GM19397 (cell line): ENCODE results near the gene OR10P1.
"Not testable (repeated sequence)": the region's sequence is repeated elsewhere in the genome, so short reads cannot be mapped to it uniquely, and the experiment has no call there.

ENCODE experiments used
- ATAC-seq: cut with Tn5 transposase; IDR thresholded peaks from one replicate; pipeline ENCODE4 v1.9.1; 2021; ENCODE audit warnings: mild to moderate bottlenecking, moderate library complexity; ENCODE audit not compliant: unreplicated experiment

Gene OR10P1

DNA sequence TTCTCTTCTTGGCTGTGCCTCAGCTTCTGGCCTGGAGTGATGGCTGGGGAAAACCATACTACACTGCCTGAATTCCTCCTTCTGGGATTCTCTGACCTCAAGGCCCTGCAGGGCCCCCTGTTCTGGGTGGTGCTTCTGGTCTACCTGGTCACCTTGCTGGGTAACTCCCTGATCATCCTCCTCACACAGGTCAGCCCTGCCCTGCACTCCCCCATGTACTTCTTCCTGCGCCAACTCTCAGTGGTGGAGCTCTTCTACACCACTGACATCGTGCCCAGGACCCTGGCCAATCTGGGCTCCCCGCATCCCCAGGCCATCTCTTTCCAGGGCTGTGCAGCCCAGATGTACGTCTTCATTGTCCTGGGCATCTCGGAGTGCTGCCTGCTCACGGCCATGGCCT, at the start of gene OR10P1:
OR10P1 (plus strand) TSS at position 40 of the 400 bp plus-strand sequence; CDS start at position 40, 0 bp downstream.
- no peak for ATAC-seq

- not testable (repeated sequence) for ATAC-seq
Measured at GRCh38 chr12:55590152-55590551, 46.5 kb upstream of the OR10P1 start.

- no peak for ATAC-seq
Measured at GRCh38 chr12:55607821-55608594, 28.7 kb upstream of the OR10P1 start.

DNA sequence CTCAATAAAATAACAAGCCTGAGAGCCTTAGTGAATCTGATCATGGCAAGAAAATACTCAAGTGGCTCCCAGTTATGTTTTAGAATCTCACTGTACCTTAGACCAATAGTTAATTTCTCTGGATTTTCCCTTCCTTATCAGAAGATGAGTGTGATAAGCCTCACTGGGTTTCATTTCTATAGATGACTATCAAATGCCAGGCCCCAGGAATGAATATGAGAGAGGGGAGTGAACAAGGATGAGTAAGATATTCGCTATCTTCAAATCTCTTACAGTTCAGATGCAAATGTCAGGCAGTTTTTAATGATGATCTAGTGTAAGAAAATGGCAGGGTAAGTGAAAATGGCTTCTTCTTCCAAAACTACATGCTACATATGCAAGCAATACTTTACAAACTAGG, 26.1 kb upstream of the OR10P1 start:
- ATAC-seq: no peak

DNA sequence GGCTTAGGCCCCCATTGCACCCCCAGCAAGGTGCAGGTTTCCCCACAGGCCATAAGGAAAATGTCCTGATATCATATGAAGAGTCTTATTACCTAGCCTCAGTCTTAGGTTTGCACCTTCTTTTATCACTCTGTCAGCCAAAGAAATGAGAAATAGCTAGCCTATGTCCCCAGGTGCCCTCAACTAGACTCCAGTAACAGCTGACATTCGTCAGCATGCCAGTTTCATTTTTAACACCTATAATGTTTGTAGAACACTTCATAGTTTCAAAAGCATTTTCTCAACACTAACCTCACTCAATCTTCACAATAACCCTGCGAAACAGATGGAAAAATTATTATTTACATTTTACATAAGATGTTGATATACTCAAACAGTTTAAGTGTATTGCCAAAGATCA, 24.0 kb upstream of the OR10P1 start:
- no peak for ATAC-seq

DNA sequence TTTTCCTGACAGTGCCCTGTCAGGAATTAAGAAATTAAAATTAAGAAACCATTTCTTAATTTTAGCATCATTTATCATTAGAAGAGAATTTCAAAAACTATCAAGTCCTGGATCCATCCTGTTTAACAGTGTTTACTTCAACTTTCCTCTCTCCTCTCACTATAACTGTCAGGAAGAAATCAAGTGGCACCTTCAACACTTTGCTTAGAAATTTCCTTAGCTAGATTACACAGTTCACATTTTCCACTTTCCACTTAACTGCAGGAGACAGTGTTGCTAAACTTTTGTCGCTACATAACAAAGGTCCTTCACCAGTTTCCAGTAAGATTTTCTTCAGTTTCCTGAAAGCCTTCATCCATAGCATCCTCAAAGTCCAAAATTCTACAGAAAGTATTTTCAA, 21.9 kb upstream of the OR10P1 start:
- no peak for ATAC-seq

- ATAC-seq: peak; percentile 74
Measured at GRCh38 chr12:55619354-55620138, 17.1 kb upstream of the OR10P1 start.

- ATAC-seq: peak; percentile 53
Measured at GRCh38 chr12:55624056-55624455, 12.6 kb upstream of the OR10P1 start.

GRCh38 chr12:55626154-55626553, 10.5 kb upstream of the OR10P1 start:
- no peak for ATAC-seq

GRCh38 chr12:55629058-55629841, 7.4 kb upstream of the OR10P1 start:
- no peak for ATAC-seq

DNA sequence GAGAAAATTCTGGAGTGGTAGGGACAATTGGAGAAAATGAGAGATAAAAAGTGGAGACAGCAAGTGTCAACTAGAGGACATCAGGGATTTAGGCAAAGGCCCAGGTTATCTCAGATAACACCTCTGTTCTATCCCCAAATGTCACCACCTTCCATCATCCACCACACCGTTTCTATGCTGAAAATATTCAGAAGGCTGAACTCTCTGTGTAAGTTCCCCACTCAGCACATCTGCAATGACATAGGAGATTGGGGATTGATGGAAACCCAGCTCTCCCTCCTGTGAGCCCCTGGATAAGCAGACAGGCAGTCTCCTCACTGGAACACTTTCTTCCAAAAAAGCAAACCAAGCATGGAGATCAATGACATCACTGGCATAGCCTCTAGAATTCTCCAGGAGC, 5.6 kb upstream of the OR10P1 start:
- no peak for ATAC-seq

GRCh38 chr12:55631733-55632132, 5.0 kb upstream of the OR10P1 start:
- ATAC-seq: no peak

- ATAC-seq: no peak
Measured at GRCh38 chr12:55633151-55633550, 3.5 kb upstream of the OR10P1 start.

- no peak for ATAC-seq
Measured at GRCh38 chr12:55636116-55636655, 506 bp upstream of the OR10P1 start.

DNA sequence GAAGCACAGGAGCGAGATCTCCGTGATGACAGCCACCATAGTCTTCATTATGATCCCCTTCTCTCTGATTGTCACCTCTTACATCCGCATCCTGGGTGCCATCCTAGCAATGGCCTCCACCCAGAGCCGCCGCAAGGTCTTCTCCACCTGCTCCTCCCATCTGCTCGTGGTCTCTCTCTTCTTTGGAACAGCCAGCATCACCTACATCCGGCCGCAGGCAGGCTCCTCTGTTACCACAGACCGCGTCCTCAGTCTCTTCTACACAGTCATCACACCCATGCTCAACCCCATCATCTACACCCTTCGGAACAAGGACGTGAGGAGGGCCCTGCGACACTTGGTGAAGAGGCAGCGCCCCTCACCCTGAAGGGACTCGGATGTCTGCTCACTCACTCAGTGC, 775 bp downstream of the OR10P1 start:
- no peak for ATAC-seq

DNA sequence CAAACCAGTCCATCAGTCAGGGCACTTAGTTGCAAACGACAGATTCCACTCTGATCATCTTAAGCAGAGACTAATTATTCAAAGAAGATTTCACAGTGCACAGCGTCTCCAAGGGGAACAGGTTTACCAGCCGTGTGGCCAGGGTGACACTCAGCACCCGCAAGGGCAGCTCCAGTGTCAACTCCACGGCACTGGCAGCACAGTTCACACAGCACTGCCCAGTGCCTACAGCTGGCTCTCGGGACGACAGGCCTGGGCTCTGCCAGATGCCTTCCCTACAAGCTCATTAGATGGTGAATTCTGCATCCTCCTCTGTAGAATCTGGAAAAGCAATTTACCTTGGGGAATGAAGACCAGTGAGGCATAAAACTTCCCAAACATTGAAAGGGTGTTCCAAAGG, 4.9 kb downstream of the OR10P1 start:
- ATAC-seq: no peak

DNA sequence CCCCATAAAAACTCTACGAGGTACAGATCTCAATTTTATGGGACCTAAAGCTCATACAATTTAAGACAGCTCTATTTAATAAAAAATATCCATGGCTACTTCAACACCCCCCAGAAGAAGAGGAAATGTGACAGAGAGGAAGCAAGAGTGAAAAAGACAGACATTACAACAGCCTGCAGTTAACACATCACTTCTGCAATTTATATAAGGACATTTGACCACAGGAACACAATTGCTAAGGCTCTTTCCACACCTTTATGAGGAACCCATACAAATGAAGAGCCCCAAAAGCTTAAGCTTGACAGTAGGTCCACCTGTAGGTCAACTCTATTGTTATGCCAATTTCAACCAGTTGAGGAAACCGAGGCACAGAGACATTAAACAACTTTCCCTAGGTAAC, 5.6 kb downstream of the OR10P1 start:
- ATAC-seq: no peak

DNA sequence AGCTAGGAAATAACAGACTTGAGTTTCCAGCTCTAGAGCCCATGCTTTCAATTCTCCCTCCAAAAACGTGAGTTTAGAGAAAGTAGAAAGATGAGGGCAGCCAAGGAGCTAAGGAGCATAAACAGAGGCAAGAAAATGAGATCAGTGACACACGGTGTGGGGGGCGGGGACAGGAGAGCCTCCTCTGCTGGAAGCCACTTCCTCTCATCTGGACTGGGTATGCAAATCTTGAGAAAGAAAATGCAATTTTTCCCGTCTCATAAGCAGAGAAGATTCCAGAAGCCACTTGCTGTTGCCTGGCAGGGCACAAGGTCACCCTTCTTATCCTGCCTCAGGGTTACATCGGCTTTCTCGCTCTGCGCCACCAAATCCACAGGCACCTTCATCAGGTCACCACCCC, 6.0 kb downstream of the OR10P1 start:
- ATAC-seq: no peak

DNA sequence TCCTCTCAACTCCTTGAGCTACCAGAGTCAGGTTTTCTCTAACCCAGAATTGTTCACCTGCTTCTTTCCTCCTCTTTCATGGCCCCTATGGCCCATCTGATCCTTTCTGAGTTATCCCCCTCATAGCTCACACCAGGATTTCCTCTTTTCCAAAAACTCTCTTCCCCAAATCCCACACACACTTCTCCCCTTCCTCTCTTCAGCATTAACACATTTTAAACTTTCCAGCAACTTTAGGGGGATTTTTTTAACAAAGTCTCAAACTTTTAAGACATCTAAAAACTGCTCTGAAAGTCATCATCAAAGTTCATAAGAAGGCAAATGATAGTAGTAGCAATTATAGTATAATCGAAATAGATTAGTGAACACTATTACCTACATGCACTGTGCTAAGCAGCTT, 7.9 kb downstream of the OR10P1 start:
- no peak for ATAC-seq

- ATAC-seq: no peak
Measured at GRCh38 chr12:55647027-55647426, 10.3 kb downstream of the OR10P1 start.

DNA sequence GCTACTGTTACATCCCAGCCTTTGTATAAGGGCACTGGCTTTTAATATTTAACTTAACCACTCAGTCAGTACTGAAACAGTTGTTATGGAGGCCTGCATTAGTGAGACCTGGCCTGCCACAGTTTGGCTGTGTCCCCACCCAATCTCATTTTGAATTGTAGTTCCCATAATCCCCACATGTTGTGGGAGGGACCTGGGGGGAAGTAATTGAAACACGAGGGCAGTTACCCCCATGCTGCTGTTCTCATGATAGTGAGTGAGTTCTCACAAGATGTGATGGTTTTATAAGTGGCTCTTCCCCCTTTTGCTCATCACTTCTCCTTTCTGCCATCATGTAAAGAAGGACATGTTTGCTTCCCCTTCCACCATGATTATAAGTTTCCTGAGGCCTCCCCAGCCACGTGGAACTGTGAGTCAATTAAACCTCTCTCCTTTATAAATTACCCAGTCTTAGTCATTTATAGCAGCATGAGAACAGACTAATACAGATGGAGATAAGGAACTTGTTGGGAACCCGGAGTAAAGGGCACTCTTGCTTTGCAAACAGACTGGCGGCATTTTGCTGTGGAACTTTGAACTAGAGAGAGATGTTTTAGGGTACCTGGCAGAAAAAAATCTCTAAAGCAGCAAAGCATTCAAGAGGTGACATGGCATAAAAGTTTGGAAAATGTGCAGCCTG, 14.1 kb downstream of the OR10P1 start:
- not testable (repeated sequence) for ATAC-seq
